Cerebellar nuclear complex (tissue), 1 donor: ENCODE results near the gene FAM136A.
"Not testable (repeated sequence)": the region's sequence is repeated elsewhere in the genome, so short reads cannot be mapped to it uniquely, and the experiment has no call there.

Source experiments
- DNase-seq, 2 experiments: peaks; one replicate each; lab custom pipeline; 2025; lab: John Stamatoyannopoulos, UW

FAM136A gene

DNA sequence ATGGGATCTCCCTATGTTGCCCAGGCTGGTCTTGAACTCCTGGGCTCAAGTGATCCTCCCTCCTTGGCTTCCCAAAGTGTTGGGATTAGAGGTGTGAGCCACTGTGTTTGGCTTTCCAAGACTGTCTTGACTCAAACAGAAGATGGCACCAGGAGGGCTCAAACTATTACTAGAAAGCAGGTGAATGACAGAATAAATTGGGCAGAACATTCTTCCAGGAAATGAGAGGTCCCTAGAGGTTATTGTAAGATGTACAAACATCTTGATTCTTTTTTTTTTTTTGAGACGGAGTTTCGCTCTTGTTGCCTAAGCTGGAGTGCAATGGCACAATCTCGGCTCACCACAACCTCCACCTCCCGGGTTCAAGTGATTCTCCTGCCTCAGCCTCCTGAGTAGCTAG lies 4.0 kb downstream of the FAM136A start:
- not testable (repeated sequence) for DNase-seq

DNA sequence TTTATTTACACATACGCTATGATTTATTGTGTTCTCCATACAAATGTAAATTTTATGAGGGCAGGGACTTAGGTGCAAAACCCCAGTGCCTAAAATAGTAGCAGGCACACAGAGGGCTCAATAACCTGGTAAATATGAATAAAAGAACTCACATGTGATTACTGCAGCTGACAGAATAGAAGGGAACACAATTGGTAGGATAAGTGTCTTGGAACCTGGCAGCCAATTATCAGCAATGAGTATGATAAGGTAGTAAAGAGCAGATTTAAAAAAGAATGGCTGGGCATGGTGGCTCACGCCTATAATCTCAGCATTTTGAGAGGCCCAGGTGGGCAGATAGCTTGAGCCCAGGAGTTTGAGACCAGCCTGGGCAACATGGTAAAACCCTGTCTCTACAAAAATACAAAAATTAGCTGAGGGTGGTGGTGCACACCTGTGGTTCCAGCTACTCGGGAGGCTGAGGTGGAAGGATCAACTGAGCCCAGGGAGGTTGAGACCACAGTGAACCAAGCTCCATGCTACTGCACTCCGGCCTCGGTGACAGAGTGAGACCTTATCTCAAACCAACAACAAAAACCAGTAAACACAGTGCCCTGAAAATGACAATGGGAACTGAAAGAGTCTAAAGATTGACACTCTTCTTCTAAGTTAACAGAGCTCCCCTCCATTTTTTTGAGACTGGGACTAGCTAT lies 18.2 kb downstream of the FAM136A start:
- no peak for DNase-seq

DNA sequence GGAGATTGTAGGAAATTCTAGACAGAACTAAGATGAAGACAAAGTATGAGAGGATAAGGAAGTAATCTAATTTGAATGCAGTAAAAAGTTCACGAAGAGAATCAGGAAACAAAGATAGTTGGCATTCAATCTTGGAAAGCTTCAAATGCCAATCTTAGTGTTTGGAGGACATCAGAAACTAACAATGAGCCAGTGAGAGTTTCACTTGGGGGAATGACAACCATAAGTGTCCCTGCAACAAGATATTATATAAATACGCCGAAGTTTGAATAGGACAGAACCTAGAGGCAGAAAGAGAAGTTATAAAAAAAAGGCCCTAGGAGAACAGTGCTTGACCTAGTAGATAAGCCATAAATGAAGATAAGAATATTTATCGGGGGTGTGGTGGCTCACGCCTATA lies 19.4 kb downstream of the FAM136A start:
- no peak for DNase-seq

DNA sequence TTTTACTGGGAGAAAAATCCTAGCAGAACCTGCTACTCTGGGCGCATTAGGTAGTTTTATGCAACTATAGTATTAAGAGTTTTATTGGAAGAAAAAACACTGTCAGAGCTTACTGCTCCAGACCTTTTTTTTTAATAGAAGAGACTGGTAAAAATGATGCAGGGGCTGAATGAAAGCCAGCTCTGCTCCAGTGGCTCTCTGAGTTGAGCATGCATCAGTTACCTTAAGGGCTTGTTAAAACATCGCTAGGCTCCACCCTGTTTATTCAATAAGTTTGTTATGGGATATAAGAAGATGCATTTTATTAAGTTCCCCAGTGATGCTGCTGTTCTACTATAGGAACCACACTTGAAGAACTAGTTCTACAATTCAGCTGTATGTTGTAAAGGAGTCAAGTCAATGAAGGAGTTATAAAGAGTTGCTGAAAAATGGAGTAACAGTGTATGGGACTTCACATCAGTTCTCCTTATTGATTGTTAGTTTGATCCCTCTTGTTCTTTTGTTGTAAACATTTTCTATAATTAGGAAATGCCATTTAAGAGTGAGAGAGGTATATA lies 21.5 kb downstream of the FAM136A start:
- no peak for DNase-seq

DNA sequence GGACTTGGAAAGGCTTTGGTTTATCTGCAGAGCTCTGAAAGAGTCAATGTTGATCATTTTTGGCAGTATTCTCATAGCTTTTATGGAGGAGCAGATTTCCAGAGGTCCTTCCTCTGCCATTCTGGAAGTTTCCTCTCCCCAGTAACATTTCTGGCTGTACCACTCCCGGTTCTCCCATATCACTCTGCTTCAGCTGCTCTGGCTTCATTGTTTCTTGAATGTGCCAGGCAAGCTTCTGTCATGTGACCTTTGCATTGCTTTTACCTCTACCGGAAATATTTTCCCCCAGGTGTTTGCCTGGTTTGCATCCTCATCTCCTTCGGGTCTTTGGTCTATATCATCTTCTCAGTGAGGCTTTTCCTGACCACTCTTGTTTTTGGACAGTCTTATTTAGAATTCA lies 31.5 kb downstream of the FAM136A start:
- no peak for DNase-seq

DNA sequence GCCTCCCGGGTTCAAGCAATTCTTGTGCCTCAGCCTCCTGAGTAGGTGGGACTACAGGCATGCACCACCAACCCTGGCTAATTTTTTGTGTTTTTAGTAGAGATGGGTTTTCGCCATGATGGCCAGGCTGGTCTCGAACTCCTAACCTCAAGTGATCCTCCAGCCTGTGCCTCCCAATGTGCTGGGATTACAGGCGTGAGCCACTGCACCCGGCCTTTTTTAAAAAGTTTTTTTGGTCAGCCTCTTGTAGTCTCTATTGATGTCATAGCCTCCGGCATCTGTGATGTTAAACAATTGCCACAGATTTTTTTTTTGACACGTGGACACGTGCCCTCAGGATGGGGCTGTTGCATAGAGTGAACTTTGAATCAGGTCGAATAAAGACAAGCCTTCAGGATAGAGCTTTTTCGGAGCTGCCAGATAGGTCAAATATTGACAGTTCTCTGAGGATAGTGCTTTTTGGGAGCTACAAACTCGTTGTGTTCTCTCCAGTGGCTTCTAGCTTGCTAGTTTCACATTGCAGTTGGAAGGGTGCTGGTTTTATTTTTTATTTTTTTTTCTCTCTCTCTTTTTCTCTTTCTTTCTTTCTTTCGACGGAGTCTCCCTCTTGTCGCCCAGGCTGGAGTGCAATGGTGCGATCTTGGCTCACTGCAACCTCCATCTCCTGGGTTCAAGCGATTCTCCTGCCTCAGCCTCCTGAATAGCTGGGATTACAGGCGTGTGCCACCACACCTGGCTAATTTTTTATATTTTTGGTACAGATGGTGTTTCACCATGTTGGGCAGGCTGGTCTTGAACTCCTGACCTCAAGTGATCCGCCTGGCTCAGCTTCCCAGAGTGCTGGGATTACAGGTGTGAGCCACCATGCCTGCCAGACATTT lies 32.2 kb downstream of the FAM136A start:
- not testable (repeated sequence) for DNase-seq

DNA sequence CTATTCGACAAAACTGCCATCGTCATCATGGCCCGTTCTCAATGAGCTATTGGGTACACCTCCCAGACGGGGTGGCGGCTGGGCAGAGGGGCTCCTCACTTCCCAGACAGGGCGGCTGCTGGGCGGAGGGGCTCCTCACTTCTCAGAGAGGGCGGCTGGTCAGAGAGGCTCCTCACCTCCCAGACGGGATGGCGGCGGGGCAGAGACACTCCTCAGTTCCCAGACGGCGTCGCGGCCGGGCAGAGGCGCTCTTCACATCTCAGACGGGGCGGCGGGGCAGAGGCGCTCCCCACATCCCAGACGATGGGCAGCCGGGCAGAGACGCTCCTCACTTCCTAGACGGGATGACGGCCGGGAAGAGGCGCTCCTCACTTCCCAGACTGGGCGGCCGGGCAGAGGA lies 34.9 kb downstream of the FAM136A start:
- DNase-seq: not testable (repeated sequence)

DNA sequence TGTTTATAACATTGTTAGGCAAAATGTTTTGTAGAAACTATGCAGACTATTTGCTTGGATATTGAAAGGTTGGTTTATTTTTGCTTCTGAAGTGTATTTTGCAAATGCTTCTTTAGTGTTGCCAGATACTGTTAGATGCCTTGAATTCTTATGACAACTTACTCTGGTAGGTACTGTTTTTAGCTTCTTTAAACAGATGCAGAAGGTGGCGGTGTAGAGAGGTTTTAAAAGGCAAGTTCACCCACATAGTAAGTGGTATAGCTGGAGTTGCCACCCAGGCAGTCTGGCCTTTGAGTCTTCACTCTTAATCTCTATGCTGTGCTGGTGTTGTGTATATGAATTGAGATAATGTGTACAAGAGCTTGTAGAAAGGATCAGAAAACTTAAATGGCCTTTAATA lies 40.4 kb downstream of the FAM136A start:
- no peak for DNase-seq

DNA sequence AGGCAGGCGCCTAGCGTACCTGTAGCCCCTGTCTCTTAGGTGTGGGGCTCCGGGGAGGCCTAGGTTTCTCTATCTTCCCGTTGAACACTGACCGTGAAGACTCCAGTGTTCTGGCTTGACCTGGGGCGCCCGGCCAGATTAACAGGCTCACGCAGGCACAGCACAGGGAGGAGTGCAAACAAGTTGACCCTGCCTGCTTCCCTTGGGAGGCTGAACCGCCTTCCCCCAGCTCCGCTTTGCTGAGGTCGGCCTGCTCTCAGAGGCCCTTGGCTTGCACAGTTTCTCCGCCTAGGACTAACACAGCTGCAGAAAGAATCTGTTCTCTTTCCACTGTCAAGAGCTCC lies 43.4 kb downstream of the FAM136A start:
- DNase-seq: no peak

DNA sequence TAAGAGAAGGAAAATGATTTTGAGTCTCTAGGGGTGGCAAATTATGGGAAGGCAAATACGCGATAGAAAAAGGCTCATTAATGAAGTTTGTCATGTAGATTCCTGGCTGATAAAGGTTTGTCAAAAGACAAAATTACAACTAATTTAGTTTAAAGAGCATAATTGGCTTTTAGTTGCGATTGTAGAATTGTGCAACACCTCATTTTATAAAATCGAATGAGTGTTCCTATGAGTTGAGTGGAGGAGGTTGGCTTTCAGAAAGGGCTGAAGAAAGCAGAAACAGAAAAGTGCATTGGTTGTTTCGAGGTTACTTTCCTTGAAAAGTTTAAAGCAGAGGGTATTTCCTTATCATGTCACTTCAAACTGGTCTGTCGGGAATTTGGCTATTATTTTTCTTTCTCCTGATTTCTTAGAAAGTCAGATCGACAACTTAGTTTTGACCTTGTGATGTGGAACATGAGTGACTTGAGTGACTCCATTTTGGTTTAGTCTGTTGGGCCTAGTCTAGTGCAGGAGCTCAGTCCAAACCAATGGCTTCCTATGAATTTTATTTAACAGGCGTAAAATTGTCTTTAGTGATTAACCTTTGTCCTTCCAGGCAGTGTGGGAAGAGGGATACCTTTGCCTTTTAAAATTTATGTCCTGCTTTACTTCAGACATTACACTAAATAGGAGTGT lies 46.1 kb downstream of the FAM136A start:
- no peak for DNase-seq

DNA sequence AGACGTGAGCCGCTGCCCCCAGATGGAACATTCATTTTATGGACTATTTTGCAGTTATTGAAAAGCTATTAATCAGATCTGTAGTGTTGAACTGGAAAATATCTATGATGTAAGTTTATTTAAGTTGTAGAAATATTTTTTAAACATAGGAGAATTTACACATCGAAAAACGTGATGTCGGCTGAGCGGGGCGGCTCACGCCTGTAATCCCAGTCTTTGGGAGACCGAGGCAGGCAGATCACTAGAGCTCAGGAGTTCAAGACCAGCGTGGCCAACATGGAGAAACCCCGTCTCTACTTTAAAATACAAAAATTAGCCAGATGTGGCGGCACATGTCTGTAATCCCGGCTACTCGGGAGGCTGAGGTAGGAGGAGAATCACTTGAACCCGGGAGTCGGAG lies 51.4 kb downstream of the FAM136A start:
- no peak for DNase-seq

DNA sequence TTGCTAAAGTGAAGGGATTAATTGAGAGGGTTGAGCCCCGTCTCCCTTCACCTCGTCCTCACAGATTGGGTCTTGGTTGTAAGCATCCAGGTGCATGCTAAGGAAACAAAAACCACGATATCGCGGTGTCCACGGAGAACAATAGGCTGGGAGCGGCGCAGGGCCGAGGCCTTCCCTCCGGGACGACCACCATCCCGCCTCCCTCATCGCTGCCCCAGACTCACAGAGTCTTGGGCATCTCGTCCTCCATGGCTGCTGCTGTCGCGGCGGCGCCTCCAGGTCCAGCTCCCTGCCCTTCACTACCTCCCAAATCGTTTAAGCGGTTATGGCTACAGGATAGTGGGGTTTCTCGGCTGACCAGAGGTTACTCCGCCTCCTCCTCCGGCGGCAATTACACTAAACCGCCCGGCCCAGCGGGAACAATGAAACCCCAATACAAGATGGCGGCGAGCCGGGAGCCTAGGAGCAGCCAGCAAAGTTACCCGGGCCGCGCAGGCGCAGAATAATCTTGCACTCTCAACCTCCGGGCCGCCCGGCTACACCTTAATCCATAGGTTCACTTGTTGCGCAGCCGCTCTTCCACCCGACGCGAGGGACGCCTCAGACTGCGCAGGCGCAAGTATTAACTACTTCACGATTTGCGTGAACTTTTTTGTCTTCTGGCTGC lies 53.6 kb downstream of the FAM136A start, which contains the start of gene TIA1:
Gene TIA1, minus strand, starts transcription at position 448 of the 667 bp plus-strand sequence. Its CDS starts 198 bp downstream, at position 250.
- DNase-seq: peak in 1 of 2 experiments; percentile 77

DNA sequence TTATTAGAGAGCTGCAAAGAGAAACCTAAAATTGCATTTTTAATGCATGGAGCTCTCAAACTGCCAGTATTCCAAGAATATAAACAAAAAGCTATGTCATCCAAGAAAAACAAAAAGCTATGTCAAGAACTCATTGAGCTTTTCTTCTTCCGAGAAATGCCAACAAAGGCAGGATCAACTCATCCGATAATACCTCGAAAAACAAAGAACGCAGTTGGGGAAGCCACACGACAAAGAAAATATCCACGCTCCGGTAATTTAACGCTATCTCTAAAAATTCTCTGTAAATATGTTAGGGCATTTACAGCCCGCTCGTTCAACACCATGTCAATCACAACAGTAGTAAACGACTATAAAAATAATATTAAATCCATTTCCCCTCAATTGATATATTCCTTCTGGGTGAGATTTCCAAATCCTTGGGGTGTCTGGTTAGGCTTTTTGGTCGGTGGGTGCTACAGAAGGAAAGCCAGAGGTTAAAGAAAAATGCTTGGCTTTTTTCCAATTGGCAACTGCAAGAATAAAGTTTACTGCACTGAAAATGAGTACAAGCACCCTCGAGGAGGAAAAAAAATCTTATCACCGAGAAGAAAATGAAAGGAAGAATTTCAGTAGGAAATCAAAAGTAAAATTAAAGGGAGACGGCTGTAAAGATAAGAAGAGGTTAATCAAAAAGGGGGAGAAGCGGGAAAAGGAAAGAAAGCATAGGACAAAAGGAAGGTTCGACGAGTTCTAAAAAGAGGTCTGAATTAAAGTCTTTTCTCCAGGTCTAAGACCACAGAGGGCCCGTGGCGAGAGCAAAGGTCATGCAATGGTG lies 54.3 kb downstream of the FAM136A start:
- no peak for DNase-seq
